Activated CD4-positive, alpha-beta T cell treated with anti-CD3 and anti-CD28 coated beads, Interleukin-2, Interleukin-6, amounts not matched to agents 100 ng/mL and 50 ng/mL, durations not matched to agents 16 hours and 8 hours (primary cell): ENCODE data around the gene ZNF556.
"Not testable (repeated sequence)": the region's sequence is repeated elsewhere in the genome, so short reads cannot be mapped to it uniquely, and the experiment has no call there.

ENCODE experiments used
- DNase-seq: peaks from one replicate; pipeline ENCODE4 v3.0.0-alpha.2; 2020

ZNF556 gene

GRCh38 chr19:2854849-2855248, 12.3 kb upstream of the ZNF556 start:
- DNase-seq = no peak

GRCh38 chr19:2856457-2857050, 10.6 kb upstream of the ZNF556 start:
- no peak for DNase-seq

GRCh38 chr19:2858864-2859263, 8.3 kb upstream of the ZNF556 start:
- DNase-seq = no peak

- no peak for DNase-seq
Observed at GRCh38 chr19:2863816-2864215, 3.3 kb upstream of the ZNF556 start.

GRCh38 chr19:2865334-2866100, 1.6 kb upstream of the ZNF556 start:
- no peak for DNase-seq

- DNase-seq = no peak
Observed at GRCh38 chr19:2866495-2867024, 575 bp upstream of the ZNF556 start.

GRCh38 chr19:2869618-2870017, 2.5 kb downstream of the ZNF556 start:
- DNase-seq = no peak

- DNase-seq = peak; percentile 12
Observed at GRCh38 chr19:2872175-2872574, 5.0 kb downstream of the ZNF556 start.

- DNase-seq = no peak
Observed at GRCh38 chr19:2877398-2878331, 10.5 kb downstream of the ZNF556 start.

GRCh38 chr19:2883686-2884439, 16.7 kb downstream of the ZNF556 start:
- DNase-seq = no peak

GRCh38 chr19:2885736-2886135, 18.6 kb downstream of the ZNF556 start:
- no peak for DNase-seq

GRCh38 chr19:2887391-2887914, 20.3 kb downstream of the ZNF556 start:
- peak; percentile 27 for DNase-seq

GRCh38 chr19:2888731-2889224, 21.6 kb downstream of the ZNF556 start:
- DNase-seq = peak; percentile 13

- not testable (repeated sequence) for DNase-seq
Observed at GRCh38 chr19:2890531-2890930, 23.4 kb downstream of the ZNF556 start.

- no peak for DNase-seq
Observed at GRCh38 chr19:2896694-2897093, 29.6 kb downstream of the ZNF556 start.

GRCh38 chr19:2900296-2901252, 33.4 kb downstream of the ZNF556 start, which contains the start of gene ZNF57:
Gene ZNF57 (plus strand): TSS chr19:2900928. CDS start chr19:2901046, 118 bp downstream.
- DNase-seq = peak; percentile 98

- DNase-seq = no peak
Observed at GRCh38 chr19:2902590-2903218, 35.6 kb downstream of the ZNF556 start.

GRCh38 chr19:2903326-2903725, 36.2 kb downstream of the ZNF556 start:
- not testable (repeated sequence) for DNase-seq

- no peak for DNase-seq
Observed at GRCh38 chr19:2905918-2906519, 38.9 kb downstream of the ZNF556 start.
